Endothelial cell of hepatic sinusoid (primary cell): ENCODE data around the gene TLE3.

Experiments used
- in situ Hi-C: cut with HindIII; loops from 2 replicates; pipeline ENCODE4 v1.10.0; 2017; ENCODE audit warnings: low sequenced_read_pairs

Gene TLE3

GRCh38 chr15:70100474-70101341 lies 3.0 kb upstream of the TLE3 start:
- in situ Hi-C loops: loop anchor here (5.0 to 10.0 kb wide), 3 partner anchors 54 to 262 kb away; no protein-coding TSS in a partner anchor

GRCh38 chr15:70099967-70100473 lies 2.3 kb upstream of the TLE3 start:
- in situ Hi-C loops: loop anchor here (5.0 to 10.0 kb wide), 3 partner anchors 55 to 262 kb away; no protein-coding TSS in a partner anchor

- in situ Hi-C loops: no loop called here
These were observed 1.6 kb upstream of the TLE3 start for GRCh38 chr15:70099167-70099966.

- in situ Hi-C loops: no loop called here
These were observed 897 bp upstream of the TLE3 start for GRCh38 chr15:70098461-70099166.

GRCh38 chr15:70098153-70098460 lies 390 bp upstream of the TLE3 start:
- in situ Hi-C loops: no loop called here

- in situ Hi-C loops: no loop called here
These were observed 725 bp downstream of the TLE3 start for GRCh38 chr15:70097063-70097320.

GRCh38 chr15:70096215-70097062 lies 1.3 kb downstream of the TLE3 start:
- in situ Hi-C loops: no loop called here

GRCh38 chr15:70095408-70096214 lies 2.1 kb downstream of the TLE3 start:
- in situ Hi-C loops: no loop called here

GRCh38 chr15:70094690-70095311 lies 2.9 kb downstream of the TLE3 start:
- in situ Hi-C loops: loop anchor here (5.0 kb wide), 1 partner anchor 38 kb away; no protein-coding TSS in a partner anchor

- in situ Hi-C loops: loop anchor here (5.0 kb wide), 1 partner anchor 36 kb away; no protein-coding TSS in a partner anchor
These were observed 4.0 kb downstream of the TLE3 start for GRCh38 chr15:70093481-70094319.

- in situ Hi-C loops: loop anchor here (5.0 kb wide), 1 partner anchor 36 kb away; no protein-coding TSS in a partner anchor
These were observed 4.6 kb downstream of the TLE3 start for GRCh38 chr15:70093070-70093469.

- in situ Hi-C loops: loop anchor here (5.0 kb wide), 1 partner anchor 35 kb away; no protein-coding TSS in a partner anchor
These were observed 5.2 kb downstream of the TLE3 start for GRCh38 chr15:70092464-70093027.

GRCh38 chr15:70091726-70092463 lies 5.8 kb downstream of the TLE3 start:
- in situ Hi-C loops: loop anchor here (5.0 kb wide), 1 partner anchor 35 kb away; no protein-coding TSS in a partner anchor

- in situ Hi-C loops: loop anchor here (5.0 kb wide), 1 partner anchor 33 kb away; no protein-coding TSS in a partner anchor
These were observed 7.1 kb downstream of the TLE3 start for GRCh38 chr15:70090436-70091296.

GRCh38 chr15:70089692-70089971 lies 8.1 kb downstream of the TLE3 start:
- in situ Hi-C loops: no loop called here
